Mucosa of descending colon (tissue), 3 donors: ENCODE measurements around the gene DPP3. TPM values are rescaled to one million over a fixed set of nuclear protein-coding genes. Genes with fewer than 3 reads are reported as not detected.

Experiments used
- ATAC-seq: fragments of 200-7000 bp; cut with Tn5 transposase; one replicate; pipeline ENCODE4 v1.9.1; 2020; ENCODE audit warnings: mild to moderate bottlenecking, moderate library complexity
- DNase-seq, 3 donors: peaks; one replicate each; pipeline ENCODE4 v3.0.0-alpha.2; 2020
- H3K36me3 ChIP-seq: fragments of 200-600 bp; one replicate; pipeline ENCODE4 v1.8.0; 2021; ENCODE audit warnings: low read depth, mild to moderate bottlenecking
- H3K4me1 ChIP-seq: fragments of 200-600 bp; one replicate; pipeline ENCODE4 v1.8.0; 2021; ENCODE audit warnings: low read depth, mild to moderate bottlenecking
- H3K4me3 ChIP-seq: fragments of 200-600 bp; one replicate; pipeline ENCODE4 v1.8.0; 2021; ENCODE audit warnings: mild to moderate bottlenecking
- H3K9me3 ChIP-seq: fragments of 200-600 bp; one replicate; pipeline ENCODE4 v1.8.0; 2021; ENCODE audit warnings: mild to moderate bottlenecking
- CTCF ChIP-seq: fragments of 200-600 bp; IDR thresholded peaks from one replicate; pipeline ENCODE4 v1.8.0; 2022; ENCODE audit warnings: antibody characterized with exemption, mild to moderate bottlenecking
- intact Hi-C, 2 donors: fragments of 100-400 bp; cut with DNase I in 1 of 2; cut with micrococcal nuclease in 1 of 2; formaldehyde crosslinking; loops; one replicate each; pipeline versions ENCODE4 v1.11.0 to v1.11.1; 2022; cut with DNase I, micrococcal nuclease
- total RNA-seq, 3 donors: library from RNA; stranded (reverse); fragmentation: NEBNext Ultra II Directional in 2 of 3; extraction: Animal tissue kit (Norgen Biotek cat#: 25700) in 2 of 3; gene quantifications; one replicate each; pipeline versions ENCODE4 v1.2.1 to v1.2.4, GENCODE V29; 2021 to 2023
- donor health status: DM: no; HTN: no; CAD: no; lungs with moderate emphysema.
- donor health status: DM: no; HTN: no; CAD: no.
- donor health status: DM: no; HTN: yes; CAD: no.

DPP3 gene
- total RNA-seq, 3 donors from 2014 or later = 37.9 to 92.2 (median 75.5) TPM

- no peaks in the 10 kb centered on the region for H3K4me1 ChIP-seq
- no peaks in the 10 kb centered on the region for H3K36me3 ChIP-seq
- ATAC-seq (no peak), DNase-seq (no peak)
- intact Hi-C loops = no loop called here
- no peak for TF ChIP-seq CTCF
- no peak overlapping the region for H3K4me3 ChIP-seq
- H3K9me3 ChIP-seq = no peaks in the 10 kb centered on the region
These were observed 15.2 kb downstream of the DPP3 start for GRCh38 chr11:66495401-66495854.

- H3K4me1 ChIP-seq = no peaks in the 10 kb centered on the region
- no peak for TF ChIP-seq CTCF
- ATAC-seq (no peak), DNase-seq (no peak)
- intact Hi-C loops = no loop called here
- H3K4me3 ChIP-seq = no peak overlapping the region
- no peaks in the 10 kb centered on the region for H3K36me3 ChIP-seq
- H3K9me3 ChIP-seq = no peaks in the 10 kb centered on the region
These were observed 17.0 kb downstream of the DPP3 start for GRCh38 chr11:66497206-66497605.

GRCh38 chr11:66498506-66498905, 18.3 kb downstream of the DPP3 start:
- H3K4me1 ChIP-seq = no peaks in the 10 kb centered on the region
- H3K9me3 ChIP-seq = no peaks in the 10 kb centered on the region
- H3K4me3 ChIP-seq = no peak overlapping the region
- DNase-seq (no peak), ATAC-seq (peak; percentile 89)
- intact Hi-C loops = no loop called here
- no peaks in the 10 kb centered on the region for H3K36me3 ChIP-seq
- no peak for TF ChIP-seq CTCF

GRCh38 chr11:66505276-66505816, 25.1 kb downstream of the DPP3 start:
- Histone ChIP-seq H3K4me1 (no peaks in the 10 kb centered on the region), H3K36me3 (peaks cover 3% of the 10 kb centered on the region), H3K4me3 (no peak overlapping the region), H3K9me3 (no peaks in the 10 kb centered on the region)
- intact Hi-C loops = no loop called here
- no peak for DNase-seq
- no peak for TF ChIP-seq CTCF
- no peak for ATAC-seq

GRCh38 chr11:66509131-66509561, 28.9 kb downstream of the DPP3 start:
- no peak for ATAC-seq
- no peaks in the 10 kb centered on the region for H3K9me3 ChIP-seq
- intact Hi-C loops = no loop called here
- peaks cover 4% of the 10 kb centered on the region for H3K4me1 ChIP-seq
- H3K4me3 ChIP-seq = no peak overlapping the region
- no peak for TF ChIP-seq CTCF
- H3K36me3 ChIP-seq = peaks cover 3% of the 10 kb centered on the region
- no peak for DNase-seq
